Motor neuron (in vitro differentiated cells): ENCODE measurements around the gene SLC8B1. TPM values are rescaled to one million over a fixed set of nuclear protein-coding genes. Genes with fewer than 3 reads are reported as not detected.

Source experiments
- ATAC-seq, 8 experiments: fragments of 200-7000 bp; cut with Tn5 transposase; replicated peaks in 6 of 8; 2 replicates each; pipeline ENCODE4 v1.8.0; 2021; ENCODE audit warnings: mild to moderate bottlenecking in 8 of 8, moderate library complexity in 8 of 8
- H3K27ac ChIP-seq, 2 donors: fragments of 250-450 bp; sonication (Bioruptor Pico); 2 replicates each; pipeline ENCODE4 v1.9.0; 2021; ENCODE audit warnings: antibody characterized with exemption in 2 of 2, mild to moderate bottlenecking in 2 of 2, moderate library complexity in 1 of 2
- H3K4me1 ChIP-seq, 2 donors: fragments of 250-450 bp; sonication (Bioruptor Pico); replicated peaks in 1 of 2; 2 replicates each; pipeline ENCODE4 v1.6.1; 2021; ENCODE audit warnings: antibody characterized with exemption in 2 of 2, mild to moderate bottlenecking in 2 of 2, moderate library complexity in 1 of 2
- H3K4me3 ChIP-seq, 5 donors: fragments of 250-450 bp; sonication (Bioruptor Pico); 2 replicates each; pipeline ENCODE4 v1.9.0; 2021; ENCODE audit warnings: antibody characterized with exemption in 5 of 5, mild to moderate bottlenecking in 5 of 5, moderate library complexity in 4 of 5
- WGBS, 10 experiments: fragments of 450-650 bp; shearing (Covaris generic); methylation state at CpG; one replicate each; pipeline ENCODE4 v1.0.0; 2022; 5-methylcytosine and 5-hydroxymethylcytosine counted together
- in situ Hi-C, 9 experiments: fragments of 400-800 bp; cut with MboI; loops; one replicate each; pipeline ENCODE4 v1.15.0; 2021; ENCODE audit warnings: low sequenced_read_pairs in 9 of 9, low pct_unique_long_range_greater_than_20kb in 2 of 9; ENCODE audit not compliant: unreplicated experiment in 9 of 9
- total RNA-seq, 8 experiments: library from RNA; unstranded; fragments of 300-600 nt; gene quantifications; 2 replicates each; pipeline versions ENCODE4 v1.2.3 to v1.2.4, GENCODE V29; 2022

SLC8B1 gene
- total RNA-seq, 8 experiments from 2014 or later = 2.2 to 165 (median 4.9) TPM

GRCh38 chr12:113249546-113249945, 85.4 kb downstream of the SLC8B1 start:
- H3K27ac ChIP-seq = no peak overlapping the region
- ATAC-seq = no peak
- H3K4me3 ChIP-seq = no peak overlapping the region
- H3K4me1 ChIP-seq = peaks cover 18 to 19% of the 10 kb centered on the region in 2 donors
- in situ Hi-C loops = no loop called here
- WGBS, 10 experiments = 83 to 100% (median 98%) methylated on average over 1 to 8 of the region's 12 CpGs

DNA sequence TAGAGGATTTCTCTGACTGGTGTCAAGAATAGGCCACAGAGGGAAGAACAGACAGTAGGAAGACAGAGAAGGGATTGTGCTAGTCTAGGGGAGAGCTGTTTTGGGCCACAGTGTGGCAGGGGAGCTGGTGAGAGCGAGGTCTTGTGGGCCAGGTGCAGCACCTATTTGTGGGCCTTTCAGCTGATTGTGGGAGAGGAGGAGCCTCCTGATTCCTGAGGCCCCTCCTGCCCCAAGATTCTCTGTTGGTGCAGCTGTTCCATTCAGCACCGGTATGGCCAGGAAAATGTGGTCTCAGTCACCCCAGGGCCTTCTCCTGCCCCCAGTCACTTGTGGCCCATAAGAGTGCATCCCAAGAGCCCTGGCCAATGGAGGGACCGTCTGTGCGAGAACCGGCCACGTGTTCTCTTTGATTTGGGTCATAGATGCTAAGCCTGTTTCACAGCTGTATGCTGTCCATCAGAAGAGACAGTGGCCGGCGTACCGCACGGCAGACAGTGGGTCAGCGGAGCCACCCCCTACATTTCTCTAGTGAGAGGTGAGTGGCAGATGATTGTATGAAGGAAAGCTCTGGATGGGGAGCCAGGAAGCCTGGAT, 86.0 kb downstream of the SLC8B1 start:
- in situ Hi-C loops = no loop called here
- WGBS, 10 experiments = 87 to 100% (median 94%) methylated on average over 2 to 5 of the region's 11 CpGs; no CpG with 5 or more reads in 7 of the 10 experiments
- ATAC-seq = no peak
- Histone ChIP-seq H3K4me3 (no peak overlapping the region), H3K27ac (no peak overlapping the region), H3K4me1 (peaks cover 18 to 19% of the 10 kb centered on the region in 2 donors)

Other genes starting within 250 kb of the SLC8B1 start
- gene RASAL1, start 199.3 kb downstream of the SLC8B1 start, total RNA-seq = under 1 TPM in 6 of 8 experiments, not detected in 2; 0.16 to 0.49 (median 0.30) TPM
- gene CFAP73, start 185.4 kb downstream of the SLC8B1 start, total RNA-seq = 1 to 10 TPM in 1 of 8 experiments, under 1 TPM in 5, not detected in 2; 0.22 to 2.1 (median 0.44) TPM
- gene DDX54, start 149.6 kb downstream of the SLC8B1 start, total RNA-seq = 10 to 100 TPM; 19.2 to 57.8 (median 36.7) TPM
- 10 to 100 TPM in 7 of 8 experiments, 1 to 10 TPM in 1; 9.5 to 26.5 (median 15.8) TPM for gene RITA1, start 149.4 kb downstream of the SLC8B1 start, total RNA-seq
- gene TPCN1, start 113.6 kb downstream of the SLC8B1 start, total RNA-seq = 10 to 100 TPM in 4 of 8 experiments, 1 to 10 TPM in 4; 2.7 to 39.8 (median 11.2) TPM
- gene PLBD2, start 23.5 kb upstream of the SLC8B1 start, total RNA-seq = 10 to 100 TPM in 4 of 8 experiments, 1 to 10 TPM in 4; 5.2 to 73.8 (median 9.9) TPM
- gene SDS, start 68.8 kb upstream of the SLC8B1 start, total RNA-seq = 1 to 10 TPM in 2 of 8 experiments, under 1 TPM in 6; 0.14 to 3.0 (median 0.47) TPM
- gene SDSL, start 87.3 kb upstream of the SLC8B1 start, total RNA-seq = 10 to 100 TPM in 6 of 8 experiments, 1 to 10 TPM in 2; 6.9 to 26.3 (median 13.0) TPM
- under 1 TPM in 6 of 8 experiments, not detected in 2; 0.09 to 0.71 (median 0.45) TPM for gene LHX5, start 136.8 kb upstream of the SLC8B1 start, total RNA-seq